ENCODE measurements around the gene SLC66A3. TPM values are rescaled to one million over a fixed set of nuclear protein-coding genes. Genes with fewer than 3 reads are reported as not detected.
A peak's percentile ranks its signal among the peaks of the same experiment; 100 is the strongest.

Gene SLC66A3
- total RNA-seq, 1 donor from 2014 or later = 53.4 TPM

DNA sequence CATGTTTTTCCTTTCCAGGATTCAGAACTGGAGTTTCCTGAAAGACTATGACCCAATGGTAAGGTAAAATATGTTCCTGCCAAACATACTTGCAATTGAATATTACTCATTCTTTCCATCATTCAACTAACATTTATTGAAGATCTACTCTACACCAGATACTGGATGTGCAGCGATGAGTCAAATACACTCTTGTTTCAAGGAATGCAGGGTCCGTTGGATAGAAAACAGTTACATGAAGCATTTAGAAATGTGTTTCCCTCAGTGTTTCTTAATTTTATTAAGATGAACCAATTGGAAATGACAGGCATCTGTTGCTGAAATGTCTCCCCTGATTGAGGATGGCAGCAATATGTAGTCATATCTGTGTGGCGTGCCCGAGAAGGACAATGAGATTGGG is 14.8 kb upstream of the SLC66A3 start:
- no peak for DNase-seq

DNA sequence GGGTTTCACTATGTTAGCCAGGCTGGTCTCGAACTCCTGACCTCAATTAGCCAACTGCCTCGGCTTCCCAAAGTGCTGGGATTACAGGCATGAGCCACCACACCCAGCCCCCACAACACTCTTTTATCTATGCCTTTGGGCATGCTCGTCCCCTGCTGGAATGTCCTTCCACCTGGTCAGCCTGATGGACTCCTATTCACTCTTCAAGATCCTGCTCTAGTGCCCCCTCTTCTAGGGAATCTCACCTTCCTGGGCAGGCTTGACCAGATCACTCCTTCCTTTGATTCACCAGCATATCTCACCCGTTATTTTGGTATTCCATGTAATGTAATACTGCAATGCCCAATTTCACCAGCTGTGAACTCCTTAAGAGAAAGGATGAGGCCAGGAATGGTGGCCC is 13.9 kb upstream of the SLC66A3 start:
- no peak for DNase-seq

DNA sequence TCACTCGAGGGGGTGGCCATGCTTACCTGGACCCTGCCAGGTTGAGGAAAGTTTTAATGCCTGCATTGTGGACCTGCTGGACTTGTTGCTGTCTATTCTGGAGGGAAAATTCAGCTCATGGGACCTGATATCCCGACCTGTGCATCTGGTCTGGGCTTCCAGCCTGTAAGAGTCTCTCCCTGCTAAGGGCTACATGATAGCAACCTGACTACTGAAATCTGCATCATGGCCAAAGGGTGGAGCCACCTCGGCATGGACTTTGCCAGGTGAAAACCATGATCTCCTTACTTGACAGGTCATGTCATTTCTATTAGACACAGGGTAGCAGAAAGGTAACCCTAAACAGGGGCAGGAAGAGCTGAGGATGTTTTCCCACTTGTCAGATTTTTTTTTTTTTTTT is 12.9 kb upstream of the SLC66A3 start:
- DNase-seq = no peak

DNA sequence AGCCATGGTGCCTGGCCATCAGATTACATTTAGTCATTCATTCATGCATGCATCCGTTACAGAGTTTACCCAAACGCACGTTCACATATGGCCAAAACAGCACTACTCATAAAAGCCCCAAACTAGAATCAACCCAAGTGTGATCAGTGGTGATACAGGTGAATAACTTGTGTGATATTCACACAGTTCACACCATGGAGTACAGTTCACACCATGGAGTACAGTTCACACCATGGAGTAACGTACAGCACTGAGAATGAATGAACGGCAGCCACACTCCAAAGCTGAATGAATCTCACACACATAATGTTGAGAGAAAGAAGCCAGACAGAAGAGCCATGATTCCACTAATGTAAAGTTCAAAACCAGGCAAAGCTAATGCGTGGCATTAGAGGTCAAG is 12.3 kb upstream of the SLC66A3 start:
- DNase-seq = no peak

DNA sequence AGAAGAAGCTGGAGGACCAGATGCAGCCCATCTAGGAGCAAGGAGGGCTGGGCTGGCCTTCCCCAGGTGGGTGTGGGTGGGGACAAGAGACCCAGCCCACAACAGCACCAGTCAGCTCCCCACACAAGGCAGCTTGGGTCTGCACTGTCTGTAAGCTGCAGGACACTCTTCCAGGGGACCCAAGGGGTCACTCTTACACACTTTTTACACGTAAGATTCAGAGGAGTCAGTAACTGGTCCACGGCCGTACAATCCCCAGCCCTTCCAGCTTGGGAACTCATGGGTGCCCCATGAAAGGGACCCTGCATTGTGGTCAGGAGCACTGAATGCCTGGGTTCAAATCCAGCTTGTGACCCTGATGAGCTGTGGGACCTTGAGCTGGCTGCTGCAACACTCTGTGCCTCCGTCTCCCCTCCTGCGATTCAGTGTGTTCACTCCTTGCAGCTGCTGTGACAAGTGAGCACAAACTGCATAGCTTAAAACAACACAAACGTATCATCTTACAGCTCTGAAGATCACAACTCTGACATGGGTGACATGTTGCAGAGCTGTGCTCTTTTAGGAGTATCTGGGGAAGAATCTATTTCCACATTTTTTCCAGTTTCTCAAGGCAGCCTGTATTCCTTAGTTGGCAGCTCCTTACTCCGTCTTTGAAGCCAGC is 11.1 kb upstream of the SLC66A3 start:
- DNase-seq = no peak

DNA sequence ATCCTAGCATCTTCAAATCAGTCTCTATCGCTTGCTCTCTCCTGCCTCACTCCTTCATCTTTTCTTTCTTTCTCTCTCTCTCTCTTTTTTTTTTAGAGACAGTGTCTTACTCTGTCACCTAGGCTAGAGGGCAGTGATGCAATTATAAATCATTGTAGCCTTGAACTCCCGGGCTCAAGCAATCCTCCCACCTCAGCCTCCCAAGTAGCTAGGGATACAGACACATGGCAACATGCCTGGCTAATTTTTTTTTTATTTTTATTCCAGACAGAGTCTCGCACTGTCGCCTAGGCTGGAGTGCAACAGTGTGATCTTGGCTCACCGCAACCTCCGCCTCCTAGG is 10.6 kb upstream of the SLC66A3 start:
- no peak for DNase-seq

DNA sequence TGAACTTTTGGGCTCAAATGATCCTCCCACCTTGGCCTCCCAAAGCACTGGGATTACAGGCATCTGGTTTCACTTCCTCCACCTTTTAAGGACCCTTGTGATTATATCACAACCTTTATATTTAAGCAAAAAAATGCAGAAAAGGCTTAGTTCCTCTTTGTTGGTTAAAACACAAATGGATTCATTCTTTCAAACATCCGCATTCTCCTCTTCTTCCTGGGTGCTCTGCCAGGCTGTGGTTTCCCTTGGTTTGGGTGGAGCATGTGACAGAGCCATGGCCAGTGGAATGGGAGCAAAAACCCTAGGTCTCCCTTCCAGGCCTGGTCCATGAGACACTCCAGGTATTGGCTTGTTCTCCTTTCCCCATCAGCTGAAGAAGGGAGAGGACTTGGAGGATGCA is 9.9 kb upstream of the SLC66A3 start:
- DNase-seq = no peak

DNA sequence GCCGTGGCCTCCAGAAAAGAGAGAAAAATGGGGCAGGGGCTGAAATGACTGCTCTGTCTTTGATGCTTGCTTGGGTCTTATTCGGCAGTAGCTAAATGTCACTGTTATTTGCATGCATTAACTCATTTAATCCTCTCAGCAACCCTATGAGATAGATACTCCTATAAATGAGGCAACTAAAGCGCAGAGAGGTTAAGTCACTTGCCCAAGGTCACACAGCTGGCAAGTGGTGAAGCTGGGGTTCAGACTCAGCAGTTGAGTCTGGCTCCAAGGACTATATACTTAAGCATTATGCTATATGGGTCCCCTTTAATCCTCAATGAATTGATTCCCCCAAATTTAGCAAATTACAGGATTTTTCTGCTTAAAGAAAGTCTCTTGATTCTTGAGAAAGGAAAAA is 9.2 kb upstream of the SLC66A3 start:
- no peak for DNase-seq

DNA sequence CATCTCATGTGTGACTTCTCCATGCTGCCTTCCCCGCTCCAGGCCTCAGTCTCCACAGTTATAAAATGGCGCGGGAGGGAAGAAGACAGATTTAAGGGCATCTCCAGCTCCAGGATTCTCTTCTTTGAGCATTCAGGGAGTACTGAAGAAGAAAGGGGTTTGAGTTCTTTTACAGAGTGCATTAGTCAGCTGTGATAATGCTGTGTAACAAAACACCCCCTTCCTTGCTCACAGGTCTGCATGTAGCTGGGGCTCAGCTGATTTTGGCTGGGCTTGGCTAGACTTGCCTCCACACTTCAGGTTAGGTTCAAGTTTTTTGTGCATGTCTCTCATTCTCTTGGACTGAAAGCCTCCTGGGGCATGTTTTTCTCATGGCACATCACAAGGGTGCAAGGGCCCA is 8.0 kb upstream of the SLC66A3 start:
- DNase-seq = no peak

DNA sequence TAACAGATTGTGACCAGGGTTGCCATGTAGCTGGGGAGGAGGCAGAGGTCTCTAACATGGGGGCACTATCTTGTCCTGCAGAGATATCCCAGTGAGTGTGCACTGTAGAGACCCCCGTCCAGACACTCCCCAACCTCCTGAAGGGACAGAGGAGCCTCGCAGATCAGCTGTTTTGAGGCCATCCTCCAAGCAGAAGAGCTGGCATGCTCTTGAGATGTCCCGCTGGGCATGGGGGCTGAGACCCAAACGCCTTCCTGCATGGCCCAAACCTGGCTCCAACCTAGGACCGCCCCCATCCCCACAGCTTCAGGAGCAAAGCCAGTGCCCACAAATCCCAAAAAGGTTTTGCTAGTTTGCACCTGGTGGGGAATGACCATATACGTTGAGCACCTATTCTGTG is 2.7 kb upstream of the SLC66A3 start:
- DNase-seq = no peak

DNA sequence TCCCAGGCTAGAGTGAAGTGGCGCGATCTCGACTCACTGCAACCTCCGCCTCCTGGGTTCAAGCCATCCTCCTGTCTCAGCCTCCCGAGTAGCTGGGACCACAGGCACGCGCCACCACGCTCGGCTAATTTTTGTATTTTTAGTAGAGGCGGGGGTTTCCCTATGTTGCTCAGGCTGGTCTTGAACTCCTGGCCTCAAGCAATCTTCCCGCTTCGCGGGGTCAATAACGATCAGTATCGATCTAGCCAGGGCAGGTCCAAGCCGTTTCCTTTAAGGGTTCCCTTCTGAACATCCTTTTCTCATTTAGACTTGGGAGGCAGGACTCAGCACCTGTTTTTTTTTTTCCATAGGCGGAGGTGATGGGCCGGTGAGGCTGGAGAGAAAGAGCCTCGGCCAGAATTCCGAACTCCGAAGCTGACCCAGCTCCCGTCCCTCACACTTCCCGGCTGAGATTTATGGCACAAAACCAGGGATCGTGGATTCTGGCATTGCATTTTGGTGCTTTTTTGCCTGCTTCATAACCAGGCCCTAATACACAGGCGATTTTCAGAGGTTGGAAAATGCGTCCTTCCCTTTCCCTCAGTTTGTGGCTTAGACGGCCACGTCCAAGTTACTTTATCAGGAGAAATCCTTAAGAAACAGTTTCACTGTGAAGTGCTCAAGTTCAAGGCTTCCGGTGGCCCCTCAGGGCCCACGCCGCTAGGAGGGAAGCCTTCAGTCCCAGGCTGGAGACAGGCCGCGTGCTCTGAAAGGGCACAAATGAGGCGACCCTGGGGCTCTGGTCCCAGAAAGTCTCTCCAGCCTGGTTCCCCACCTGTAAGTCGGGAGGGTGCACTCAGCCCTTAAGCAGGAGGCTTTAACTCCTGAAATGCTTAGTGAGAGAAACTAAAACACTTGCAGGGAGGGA is 998 bp upstream of the SLC66A3 start:
- DNase-seq = no peak

DNA sequence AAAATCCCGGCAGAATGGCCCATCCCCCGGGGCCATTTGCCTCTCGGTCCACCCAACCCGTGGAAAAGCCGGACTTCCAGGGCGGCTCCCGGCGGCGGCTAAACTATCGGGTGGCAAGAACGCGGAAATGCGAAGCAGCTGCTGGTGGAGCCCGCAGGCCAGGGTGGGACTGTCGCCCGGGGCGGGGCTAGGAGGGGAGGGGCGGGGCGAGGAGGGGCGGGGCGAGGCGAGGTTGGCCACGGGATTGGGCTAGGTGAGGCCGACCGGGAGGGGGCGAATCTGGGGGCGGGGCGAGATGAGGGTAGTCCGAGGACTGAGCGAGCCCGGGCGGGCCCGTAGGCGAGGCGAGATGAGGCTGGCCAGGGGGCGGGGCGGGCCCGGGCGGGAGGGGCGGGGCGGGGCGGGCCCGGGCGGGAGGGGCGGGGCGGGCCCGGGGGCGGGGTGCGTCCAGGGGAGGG is 315 bp upstream of the SLC66A3 start:
- DNase-seq = peak; percentile 98

DNA sequence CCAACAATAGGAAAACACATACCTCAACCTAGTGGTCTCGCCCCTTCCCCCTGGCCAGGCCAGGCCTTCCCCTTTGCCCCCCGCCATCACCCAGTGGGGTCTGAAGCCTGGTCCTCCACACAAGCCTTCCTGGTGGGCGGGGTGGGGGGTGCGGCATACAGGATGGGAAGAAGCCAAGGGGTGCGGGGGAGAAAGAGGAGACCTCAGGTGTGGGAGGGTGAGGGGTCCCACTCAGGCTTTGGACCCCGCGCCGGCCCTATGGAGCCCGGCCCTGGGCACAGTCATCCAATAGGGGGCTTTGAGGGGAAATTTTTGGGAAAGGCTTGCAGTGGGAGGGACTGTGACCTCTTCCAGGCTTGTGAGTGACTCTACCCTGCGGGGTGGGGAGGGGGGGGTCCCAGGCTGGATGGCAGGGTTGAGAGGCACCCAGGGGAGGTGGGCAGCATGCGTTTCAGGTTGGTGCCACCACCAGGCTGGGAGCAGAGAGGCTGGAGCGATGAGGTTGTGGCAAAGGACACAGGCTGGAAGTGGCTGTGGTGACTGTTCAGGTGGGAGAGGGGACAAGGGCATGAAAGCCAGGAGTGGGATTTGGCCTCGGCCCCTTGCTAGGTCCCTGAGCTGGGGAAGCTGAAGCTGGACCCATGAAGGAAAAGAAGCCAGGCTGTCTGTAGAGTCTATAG is 1.3 kb downstream of the SLC66A3 start:
- no peak for DNase-seq

DNA sequence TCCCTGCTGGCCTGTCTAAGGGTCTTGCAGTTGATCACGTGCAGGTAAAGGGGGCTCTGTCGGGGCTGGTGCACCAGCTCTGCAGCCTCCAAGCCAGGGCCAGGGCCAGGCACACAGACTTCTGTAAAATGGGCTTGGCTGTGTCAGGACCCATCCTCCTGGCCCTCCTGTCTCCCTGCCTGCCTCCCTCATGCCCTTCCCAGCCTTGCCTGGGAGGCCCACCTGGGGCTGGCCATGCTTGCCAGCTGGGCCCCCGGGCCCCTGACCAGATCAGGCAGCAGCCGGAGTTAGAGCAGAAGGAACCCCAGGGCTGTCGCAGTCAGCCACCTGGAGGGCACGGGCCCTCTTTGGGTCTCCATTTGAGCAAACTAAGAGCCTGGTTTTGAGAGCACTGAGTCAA is 2.0 kb downstream of the SLC66A3 start:
- DNase-seq = no peak

DNA sequence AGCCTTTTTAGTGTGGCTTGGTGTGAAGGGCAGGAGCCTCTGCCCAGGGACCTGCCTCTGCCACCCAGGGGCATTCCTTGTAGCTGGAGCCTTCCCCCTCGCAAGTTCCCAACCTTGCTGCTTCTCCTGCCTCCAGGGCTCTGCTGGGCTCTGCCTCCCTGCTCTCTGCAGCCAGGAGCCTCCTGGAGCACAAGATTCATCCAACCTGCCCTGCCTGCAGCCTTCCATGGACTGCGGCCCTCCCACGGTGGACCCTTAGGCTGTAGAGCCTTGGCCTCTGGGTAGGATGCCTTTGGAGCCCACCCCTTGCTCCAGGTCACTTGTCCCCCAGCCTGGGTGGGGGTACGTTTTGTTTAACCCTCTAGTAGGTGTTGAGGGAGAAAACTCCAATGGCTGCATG is 2.5 kb downstream of the SLC66A3 start:
- no peak for DNase-seq

DNA sequence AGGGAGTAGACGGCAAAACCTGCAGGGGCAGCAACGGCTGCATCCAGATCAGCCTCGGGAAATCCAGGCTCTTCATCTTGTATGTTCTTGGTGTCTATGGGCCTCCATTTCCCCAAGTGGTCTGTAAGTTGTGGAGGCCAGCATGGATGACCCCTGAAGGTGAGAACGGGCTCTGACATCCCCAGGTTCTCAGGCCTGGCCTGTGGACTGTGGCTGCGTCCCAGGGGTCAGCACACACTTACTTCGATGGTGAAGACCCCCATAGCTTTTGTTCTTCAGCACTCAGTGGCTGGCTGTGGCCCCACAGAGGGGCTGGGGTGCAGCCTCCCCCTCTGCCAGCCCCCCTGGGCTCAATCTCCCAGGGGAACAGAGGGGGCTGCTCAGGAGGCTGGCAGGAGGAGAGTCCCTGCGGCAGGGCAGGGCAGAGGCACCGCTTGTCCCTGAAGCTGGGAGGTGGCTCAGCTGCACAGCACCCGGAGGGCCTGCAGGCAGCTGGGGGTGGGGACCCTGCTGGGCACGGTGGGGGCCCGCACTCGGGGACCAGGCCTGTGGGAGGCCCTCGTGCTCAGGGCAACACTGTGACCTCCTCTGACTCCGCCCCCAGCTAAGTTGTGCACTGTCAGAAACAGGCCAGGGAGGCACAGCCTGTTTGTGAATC is 3.8 kb downstream of the SLC66A3 start:
- DNase-seq = no peak

DNA sequence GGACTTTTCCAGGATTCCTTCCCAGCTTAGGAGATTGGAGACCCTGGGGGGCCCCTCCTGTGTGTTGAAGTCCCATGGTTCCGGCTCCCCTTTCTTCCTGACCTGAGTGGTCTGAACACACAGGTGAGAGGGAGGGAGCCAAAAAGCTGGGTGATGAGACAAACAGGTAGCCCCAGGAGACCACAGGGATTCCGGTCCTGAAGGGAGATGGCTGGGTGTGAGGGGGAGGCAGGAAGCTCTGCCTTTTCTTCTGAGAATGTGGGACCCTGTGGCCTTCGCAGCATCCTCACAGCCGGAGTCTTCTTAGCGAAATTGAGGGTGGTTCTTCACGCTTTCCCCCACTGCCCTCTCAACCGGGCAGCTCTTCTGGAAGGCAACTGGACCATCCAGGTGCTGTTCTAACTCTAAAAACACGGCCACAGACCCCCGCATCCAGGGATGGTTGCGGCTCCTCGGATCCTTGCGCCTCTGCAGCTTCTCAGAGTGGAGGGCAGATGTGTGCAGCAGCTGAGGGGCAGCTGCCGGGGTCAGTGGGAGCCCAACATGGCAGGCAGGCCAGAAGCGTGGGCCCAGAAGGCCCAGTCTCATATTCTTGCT is 4.4 kb downstream of the SLC66A3 start:
- no peak for DNase-seq

DNA sequence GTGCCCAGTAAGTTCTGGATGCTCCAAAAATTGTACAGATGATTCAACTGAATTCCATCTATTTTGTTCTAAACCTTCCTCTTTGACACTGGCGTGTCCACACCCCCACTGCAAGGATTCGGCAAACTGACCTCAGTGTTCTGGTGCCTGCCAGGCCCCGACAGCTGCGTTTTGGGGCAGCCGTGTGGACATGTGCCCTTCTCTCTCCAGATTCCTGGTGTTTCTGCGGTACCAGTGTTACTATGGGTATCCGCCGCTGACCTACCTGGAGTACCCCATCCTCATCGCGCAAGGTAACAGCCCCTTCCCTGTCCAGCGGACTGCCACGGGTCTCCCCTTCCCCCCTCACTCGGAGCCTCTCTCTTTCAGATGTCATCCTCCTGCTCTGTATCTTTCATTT is 5.0 kb downstream of the SLC66A3 start:
- no peak for DNase-seq

DNA sequence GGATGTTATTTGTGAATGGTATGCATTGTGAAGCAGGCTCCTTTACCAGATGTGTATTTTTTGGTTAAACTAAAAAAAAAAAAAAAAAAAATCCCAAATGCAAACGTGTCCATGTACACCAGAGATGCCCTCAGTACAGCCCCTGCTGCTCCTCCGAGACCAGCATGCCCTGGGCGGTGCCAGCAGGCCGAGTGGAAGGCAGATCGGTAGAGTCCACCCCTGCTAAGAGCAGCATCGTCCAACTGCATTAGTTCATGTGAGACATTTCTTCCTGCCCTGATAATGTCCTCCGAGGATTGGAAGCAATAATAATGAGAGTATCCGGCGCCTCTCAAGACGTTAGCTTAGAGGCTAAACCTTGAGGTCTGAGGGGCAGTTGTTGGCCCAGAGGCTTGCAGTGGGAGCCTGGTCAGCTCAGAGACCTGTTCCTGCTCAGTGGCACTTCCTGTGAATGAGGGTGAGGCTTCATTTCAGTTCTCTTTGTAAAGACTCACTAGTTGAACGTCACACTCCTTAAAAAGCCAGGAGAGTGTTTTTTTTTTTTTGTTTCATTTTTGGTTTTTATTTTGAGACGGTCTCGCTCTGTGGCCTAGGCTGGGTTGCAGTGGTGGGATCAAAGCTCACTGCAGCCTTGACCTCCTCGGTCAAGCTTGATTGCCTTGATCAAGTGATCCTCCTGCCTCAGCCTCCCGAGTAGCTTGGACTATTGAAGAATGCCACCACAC is 5.6 kb downstream of the SLC66A3 start:
- DNase-seq = no peak

DNA sequence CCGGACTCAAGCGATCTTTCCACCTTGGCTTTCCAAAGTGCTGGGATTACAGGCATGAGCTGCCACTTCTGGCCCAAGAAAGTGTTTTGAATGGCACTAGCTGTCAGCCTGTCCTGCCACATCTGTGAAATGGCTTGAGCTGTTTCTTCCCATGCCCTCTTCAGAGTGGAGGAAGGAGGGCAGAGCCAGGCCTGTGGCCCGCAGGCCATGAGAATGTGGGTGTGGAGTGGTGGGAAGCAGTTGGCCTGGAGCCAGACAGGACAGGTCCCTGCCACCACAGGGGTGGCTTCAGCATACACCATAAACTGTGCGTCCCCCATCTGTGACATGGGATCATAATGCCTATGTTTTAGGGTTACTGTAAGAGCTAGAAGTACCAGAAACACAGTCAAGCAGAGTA is 6.5 kb downstream of the SLC66A3 start:
- no peak for DNase-seq

DNA sequence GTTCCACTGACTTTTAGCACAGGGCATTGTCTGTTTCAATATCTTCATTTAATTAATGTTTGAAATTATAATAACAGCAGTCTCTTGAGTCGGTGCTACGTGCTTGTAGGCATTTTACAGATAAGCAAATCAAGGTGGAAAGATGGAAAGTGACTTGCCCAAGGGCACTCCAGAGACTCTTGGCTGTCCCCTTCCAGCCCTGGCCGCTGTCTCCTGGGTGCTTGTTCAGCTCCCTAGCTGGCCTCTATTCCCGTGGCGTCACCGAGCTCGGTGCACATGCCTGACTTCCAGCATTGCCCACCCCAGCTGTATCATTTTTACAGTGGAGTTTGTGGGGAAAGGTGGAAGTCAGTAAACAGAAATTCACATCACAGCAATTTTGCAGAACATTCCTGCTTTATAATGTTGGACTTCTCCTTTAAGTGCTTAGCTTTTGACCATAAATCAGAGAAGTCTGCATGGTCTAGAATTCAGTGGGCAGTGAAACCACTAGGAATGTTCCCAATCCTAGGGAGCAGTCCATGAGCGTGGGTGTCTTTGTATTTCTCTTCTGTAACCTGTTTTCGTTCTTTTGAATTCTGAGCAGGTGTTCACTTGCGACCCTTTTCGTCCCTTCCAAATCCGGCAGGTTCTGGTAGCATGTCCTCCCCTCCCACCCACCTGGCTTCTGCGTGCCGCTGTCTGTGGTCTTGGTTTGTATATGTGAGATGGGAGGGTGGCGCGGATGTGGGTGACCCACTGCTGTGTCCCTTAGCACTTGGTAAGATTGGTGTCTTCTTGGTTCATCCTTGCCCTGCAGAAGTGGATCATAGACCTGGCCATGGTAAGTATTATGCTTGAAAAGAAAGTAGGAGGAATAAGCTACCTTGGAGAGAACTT is 8.4 kb downstream of the SLC66A3 start:
- DNase-seq = no peak

Measured in dermis blood vessel endothelial cell (primary cell).